H9 (cell line): Measurements from ENCODE around the gene PACC1. TPM values are rescaled to one million over a fixed set of nuclear protein-coding genes. Genes with fewer than 3 reads are reported as not detected.

Experiments
- DNase-seq: peaks from one replicate; pipeline ENCODE4 v3.0.0-alpha.2; 2017
- H2AFZ ChIP-seq: one replicate; pipeline ENCODE4 v1.6.1; 2013; ENCODE audit warnings: mild to moderate bottlenecking, low read length, control low read depth, moderate library complexity
- H2AK5ac ChIP-seq: 2 replicates; pipeline ENCODE4 v1.6.1; 2013; ENCODE audit warnings: low read length, control low read depth, mixed read lengths; ENCODE audit not compliant: insufficient read length
- H2BK120ac ChIP-seq: one replicate; pipeline ENCODE4 v1.6.1; 2013; ENCODE audit warnings: low read depth, mild to moderate bottlenecking, low read length, control low read depth, inconsistent platforms; ENCODE audit not compliant: poor library complexity, severe bottlenecking
- H2BK12ac ChIP-seq: 2 replicates; pipeline ENCODE4 v1.6.1; 2013; ENCODE audit warnings: low read length, control low read depth, mixed read lengths, low read depth; ENCODE audit not compliant: insufficient read length
- H2BK15ac ChIP-seq: 2 replicates; pipeline ENCODE4 v1.6.1; 2013; ENCODE audit warnings: low read depth, low read length, control low read depth
- H2BK20ac ChIP-seq: one replicate; pipeline ENCODE4 v1.6.1; 2013; ENCODE audit warnings: low read depth, mild to moderate bottlenecking, low read length, control low read depth, inconsistent platforms; ENCODE audit not compliant: poor library complexity, severe bottlenecking
- H2BK5ac ChIP-seq: 2 replicates; pipeline ENCODE4 v1.6.1; 2013; ENCODE audit warnings: low read length, control low read depth, mixed read lengths; ENCODE audit not compliant: insufficient read length
- H3K14ac ChIP-seq: 2 replicates; pipeline ENCODE4 v1.6.1; 2013; ENCODE audit warnings: low read length, control low read depth; ENCODE audit not compliant: insufficient read depth
- H3K18ac ChIP-seq: 2 replicates; pipeline ENCODE4 v1.6.1; 2013; ENCODE audit warnings: low read depth, mild to moderate bottlenecking, mixed read lengths, low read length, control low read depth; ENCODE audit not compliant: insufficient read length
- H3K23ac ChIP-seq: 2 replicates; pipeline ENCODE4 v1.6.1; 2013; ENCODE audit warnings: low read length, control low read depth, mixed read lengths, low read depth; ENCODE audit not compliant: insufficient read length
- H3K23me2 ChIP-seq: 2 replicates; pipeline ENCODE4 v1.6.1; 2013; ENCODE audit warnings: low read depth, mild to moderate bottlenecking, mixed read lengths, low read length, control low read depth; ENCODE audit not compliant: insufficient read length, poor library complexity, severe bottlenecking
- H3K27ac ChIP-seq: 2 replicates; pipeline ENCODE4 v1.5.1; 2013; ENCODE audit warnings: low read length, control low read depth, mixed read lengths, low read depth; ENCODE audit not compliant: insufficient read length
- H3K27me3 ChIP-seq: 2 replicates; pipeline ENCODE4 v1.6.1; 2013; ENCODE audit warnings: low read length, control low read depth, inconsistent platforms; ENCODE audit not compliant: insufficient read depth
- H3K4ac ChIP-seq: 2 replicates; pipeline ENCODE4 v1.6.1; 2013; ENCODE audit warnings: low read depth, mild to moderate bottlenecking, control low read depth, inconsistent platforms, low read length, moderate library complexity
- H3K4me1 ChIP-seq: 2 replicates; pipeline ENCODE4 v1.6.1; 2013; ENCODE audit warnings: low read length, control low read depth, inconsistent platforms; ENCODE audit not compliant: insufficient read depth
- H3K4me2 ChIP-seq: 2 replicates; pipeline ENCODE4 v1.6.1; 2013; ENCODE audit warnings: low read length, control low read depth, mixed read lengths; ENCODE audit not compliant: insufficient read length, insufficient read depth
- H3K56ac ChIP-seq: 2 replicates; pipeline ENCODE4 v1.6.1; 2013; ENCODE audit warnings: low read depth, mild to moderate bottlenecking, mixed read lengths, low read length, control low read depth; ENCODE audit not compliant: insufficient read length
- H3K79me1 ChIP-seq: 2 replicates; pipeline ENCODE4 v1.6.1; 2013; ENCODE audit warnings: low read depth, mild to moderate bottlenecking, moderate library complexity, low read length, control low read depth, inconsistent platforms; ENCODE audit not compliant: insufficient read depth, poor library complexity, severe bottlenecking
- H3K79me2 ChIP-seq: 2 replicates; pipeline ENCODE4 v1.6.1; 2013; ENCODE audit warnings: low read length, control low read depth, inconsistent platforms; ENCODE audit not compliant: insufficient read depth
- H3K9ac ChIP-seq: 2 replicates; pipeline ENCODE4 v1.6.1; 2013; ENCODE audit warnings: low read length, control low read depth, mixed read lengths; ENCODE audit not compliant: insufficient read length; ENCODE audit errors: extremely low read depth
- H3K9me3 ChIP-seq: one replicate; pipeline ENCODE4 v1.6.1; 2013; ENCODE audit warnings: low read depth, low read length, inconsistent platforms; ENCODE audit not compliant: control insufficient read depth
- H3T11ph ChIP-seq: one replicate; pipeline ENCODE4 v1.6.1; 2013; ENCODE audit warnings: mild to moderate bottlenecking, low read length, control low read depth, inconsistent platforms
- H4K20me1 ChIP-seq: one replicate; pipeline ENCODE4 v1.6.1; 2013; ENCODE audit not compliant: control insufficient read depth, insufficient read length, insufficient read depth
- H4K5ac ChIP-seq: 2 replicates; pipeline ENCODE4 v1.6.1; 2013; ENCODE audit warnings: low read depth, mild to moderate bottlenecking, mixed read lengths, low read length, control low read depth; ENCODE audit not compliant: insufficient read length
- H4K8ac ChIP-seq: replicated peaks from 2 replicates; pipeline ENCODE4 v1.6.1; 2013; ENCODE audit warnings: low read length, control low read depth, mixed read lengths, low read depth; ENCODE audit not compliant: insufficient read length
- H4K91ac ChIP-seq: 2 replicates; pipeline ENCODE4 v1.6.1; 2013; ENCODE audit warnings: low read depth, mild to moderate bottlenecking, moderate library complexity, mixed read lengths, low read length, control low read depth; ENCODE audit not compliant: insufficient read length
- H3K27ac Mint-ChIP-seq, 3 experiments: 2 replicates in 2 of 3; 3 replicates in 1 of 3; pipeline ENCODE4 v1.8.0; 2020 to 2021; ENCODE audit warnings: mixed read lengths in 3 of 3, mild to moderate bottlenecking in 1 of 3, moderate library complexity in 1 of 3
- H3K27me3 Mint-ChIP-seq: 2 replicates; pipeline ENCODE4 v1.8.0; 2021; ENCODE audit warnings: low read depth, mild to moderate bottlenecking, moderate library complexity, mixed read lengths
- H3K36me3 Mint-ChIP-seq, 3 experiments: 2 replicates in 2 of 3; 3 replicates in 1 of 3; pipeline ENCODE4 v1.8.0; 2020 to 2021; ENCODE audit warnings: low read depth in 3 of 3, mixed read lengths in 3 of 3; ENCODE audit not compliant: insufficient read depth in 1 of 3
- H3K4me1 Mint-ChIP-seq, 2 experiments: 2 replicates each; pipeline ENCODE4 v1.8.0; 2020; ENCODE audit warnings: mixed read lengths in 2 of 2
- H3K4me3 Mint-ChIP-seq, 2 experiments: 2 replicates in 1 of 2; 3 replicates in 1 of 2; pipeline ENCODE4 v1.8.0; 2020 to 2021; ENCODE audit warnings: mild to moderate bottlenecking in 2 of 2, mixed read lengths in 2 of 2, moderate library complexity in 1 of 2
- H3K9me3 Mint-ChIP-seq, 2 experiments: 2 replicates in 1 of 2; 3 replicates in 1 of 2; pipeline ENCODE4 v1.8.0; 2020; ENCODE audit warnings: mild to moderate bottlenecking in 2 of 2, mixed read lengths in 2 of 2, moderate library complexity in 1 of 2
- CTCF ChIP-seq: fragments of 200-600 bp; sonication (generic); conservative IDR thresholded peaks from 3 replicates; pipeline ENCODE4 v1.8.0; 2021; ENCODE audit warnings: antibody characterized with exemption, mild to moderate bottlenecking
- WGBS: extraction: QIAGEN DNeasy Blood & Tissue Kit; methylation state at CpG from one replicate; pipeline ENCODE4 v1.1.7; 2013; ENCODE audit warnings: missing lambda C conversion rate, low lambda C conversion rate, mixed read lengths; ENCODE audit not compliant: insufficient read length; ENCODE audit errors: extremely low coverage; 5-methylcytosine and 5-hydroxymethylcytosine counted together
- total RNA-seq: library from RNA; stranded (reverse); gene quantifications from 2 replicates; pipeline ENCODE4 v1.2.1, GENCODE V29; 2021

PACC1 gene
- total RNA-seq, 1 experiment from 2014 or later = 10.9 TPM

DNA sequence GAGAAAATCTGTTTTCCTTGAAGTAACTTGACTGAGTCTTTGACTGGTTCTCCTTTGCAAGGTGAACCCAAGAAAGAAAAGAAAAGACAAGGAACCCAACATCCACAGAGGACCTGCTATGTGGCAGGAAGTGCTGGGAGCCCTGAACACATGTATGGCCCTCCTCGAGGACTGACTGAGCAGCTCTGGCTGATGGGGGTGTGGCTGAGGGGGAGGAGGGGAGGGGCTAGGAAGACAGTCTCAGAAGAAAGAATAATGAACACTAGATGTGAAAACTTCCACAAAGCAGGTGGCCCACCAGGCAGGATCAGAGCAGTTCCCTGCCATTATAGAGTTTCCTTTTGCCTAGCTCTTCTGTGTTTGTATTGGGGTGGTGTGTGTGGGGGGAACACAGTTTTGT is 44.1 kb upstream of the PACC1 start:
- Histone ChIP-seq H4K91ac (no peak overlapping the region), H3K4me1 (no peaks in the 10 kb centered on the region; the same call in 1 of the 2 replicates), H3K79me2 (no peaks in the 10 kb centered on the region), H3K4ac (no peak overlapping the region), H3K27ac (no peak overlapping the region), H2BK20ac (no peak overlapping the region), H3K27me3 (no peaks in the 10 kb centered on the region), H2AFZ (no peak overlapping the region), H2BK120ac (no peak overlapping the region), H3K14ac (no peak overlapping the region), H4K8ac (no peak overlapping the region), H4K5ac (no peak overlapping the region), H3K4me2 (no peak overlapping the region), H3K23ac (no peak overlapping the region), H3K9ac (no peak overlapping the region), H3K56ac (no peak overlapping the region), H3K79me1 (no peaks in the 10 kb centered on the region), H2AK5ac (no peak overlapping the region), H2BK15ac (no peak overlapping the region), H3K18ac (no peak overlapping the region), H3T11ph (no peak overlapping the region), H2BK5ac (no peak overlapping the region), H2BK12ac (no peak overlapping the region), H4K20me1 (no peaks in the 10 kb centered on the region), H3K9me3 (no peaks in the 10 kb centered on the region), H3K23me2 (no peaks in the 10 kb centered on the region)
- WGBS = no CpG with 5 or more reads among the region's 1 CpG
- no peak for DNase-seq
- Mint-ChIP-seq H3K27ac (no peak overlapping the region), H3K9me3 (peaks cover 3 to 4% of the 10 kb centered on the region in 2 experiments; a peak in 3 of 5 replicates), H3K27me3 (no peaks in the 10 kb centered on the region; the same call in 1 of the 2 replicates), H3K4me1 (peaks cover 19 to 22% of the 10 kb centered on the region in 2 experiments), H3K36me3 (no peaks in the 10 kb centered on the region; a peak in 1 of 7 replicates), H3K4me3 (no peak overlapping the region)
- TF ChIP-seq CTCF = no peak
